AG04450 (cell line): Measurements from ENCODE around the gene PDXP. TPM values are rescaled to one million over a fixed set of nuclear protein-coding genes. Genes with fewer than 3 reads are reported as not detected.

Experiments used
- CTCF ChIA-PET: fragments of 300-600, 350-600 bp; formaldehyde crosslinking; extraction: SDS; loops from one replicate; lab custom pipeline; 2022; ENCODE audit warnings: antibody characterized with exemption, inconsistent platforms; lab: Charles Lee
- POLR2A ChIA-PET: fragments of 350-600 bp; formaldehyde crosslinking; extraction: SDS; loops from one replicate; lab custom pipeline; 2021; ENCODE audit warnings: antibody characterized with exemption, inconsistent platforms; lab: Yijun Ruan, JAX
- DNase-seq: peaks from one replicate; pipeline ENCODE4 v3.0.0-alpha.2; 2011; ENCODE audit warnings: low read depth, low spot score
- H3K27ac ChIP-seq: one replicate; pipeline ENCODE4 v1.5.1; 2012; ENCODE audit warnings: low read depth, low read length, control low read depth
- H3K27me3 ChIP-seq: one replicate; pipeline ENCODE4 v1.6.0; 2012; ENCODE audit warnings: low read length; ENCODE audit not compliant: control insufficient read depth, insufficient read depth
- H3K4me3 ChIP-seq: 2 replicates; pipeline ENCODE4 v1.5.1; 2011; ENCODE audit warnings: mild to moderate bottlenecking, low read depth, low read length, control low read depth
- H3K9me3 ChIP-seq: 2 replicates; pipeline ENCODE4 v1.5.1; 2012; ENCODE audit warnings: low read length; ENCODE audit not compliant: control insufficient read depth, insufficient read depth
- polyA plus RNA-seq: library from polyadenylated mRNA; depleted of rRNA; stranded (reverse); fragments of >200 nt; gene quantifications from 2 replicates; pipeline ENCODE4 v1.2.3, GENCODE V29; 2011
- TF ChIP-seq, protein P1 (sequence below): IDR thresholded peaks from 2 replicates; pipeline ENCODE4 v1.5.1; 2011; ENCODE audit warnings: low read depth, low read length, control low read depth, inconsistent platforms

PDXP gene
- polyA plus RNA-seq, 1 experiment = 11.7 TPM

GRCh38 chr22:37618674-37619073 is 39.8 kb upstream of the PDXP start:
- ChIA-PET POLR2A (interaction anchor here (0.6 to 0.7 kb wide), 3 partner anchors 8 to 244 kb away, joined by 3 to 5 read pairs (median 3); no protein-coding TSS in a partner anchor), CTCF (interaction anchor here (3.2 kb wide), 1 partner anchor 11 kb away, joined by 20 read pairs; the partner anchor contains the start of gene GGA1)
- H3K4me3 ChIP-seq = no peak overlapping the region
- no peaks in the 10 kb centered on the region; the same call in 1 of the 2 replicates for H3K9me3 ChIP-seq
- no peak overlapping the region for H3K27ac ChIP-seq
- no peaks in the 10 kb centered on the region for H3K27me3 ChIP-seq
- no peak for DNase-seq
- TF ChIP-seq, protein P1, sequence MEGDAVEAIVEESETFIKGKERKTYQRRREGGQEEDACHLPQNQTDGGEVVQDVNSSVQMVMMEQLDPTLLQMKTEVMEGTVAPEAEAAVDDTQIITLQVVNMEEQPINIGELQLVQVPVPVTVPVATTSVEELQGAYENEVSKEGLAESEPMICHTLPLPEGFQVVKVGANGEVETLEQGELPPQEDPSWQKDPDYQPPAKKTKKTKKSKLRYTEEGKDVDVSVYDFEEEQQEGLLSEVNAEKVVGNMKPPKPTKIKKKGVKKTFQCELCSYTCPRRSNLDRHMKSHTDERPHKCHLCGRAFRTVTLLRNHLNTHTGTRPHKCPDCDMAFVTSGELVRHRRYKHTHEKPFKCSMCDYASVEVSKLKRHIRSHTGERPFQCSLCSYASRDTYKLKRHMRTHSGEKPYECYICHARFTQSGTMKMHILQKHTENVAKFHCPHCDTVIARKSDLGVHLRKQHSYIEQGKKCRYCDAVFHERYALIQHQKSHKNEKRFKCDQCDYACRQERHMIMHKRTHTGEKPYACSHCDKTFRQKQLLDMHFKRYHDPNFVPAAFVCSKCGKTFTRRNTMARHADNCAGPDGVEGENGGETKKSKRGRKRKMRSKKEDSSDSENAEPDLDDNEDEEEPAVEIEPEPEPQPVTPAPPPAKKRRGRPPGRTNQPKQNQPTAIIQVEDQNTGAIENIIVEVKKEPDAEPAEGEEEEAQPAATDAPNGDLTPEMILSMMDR = no peak

DNA sequence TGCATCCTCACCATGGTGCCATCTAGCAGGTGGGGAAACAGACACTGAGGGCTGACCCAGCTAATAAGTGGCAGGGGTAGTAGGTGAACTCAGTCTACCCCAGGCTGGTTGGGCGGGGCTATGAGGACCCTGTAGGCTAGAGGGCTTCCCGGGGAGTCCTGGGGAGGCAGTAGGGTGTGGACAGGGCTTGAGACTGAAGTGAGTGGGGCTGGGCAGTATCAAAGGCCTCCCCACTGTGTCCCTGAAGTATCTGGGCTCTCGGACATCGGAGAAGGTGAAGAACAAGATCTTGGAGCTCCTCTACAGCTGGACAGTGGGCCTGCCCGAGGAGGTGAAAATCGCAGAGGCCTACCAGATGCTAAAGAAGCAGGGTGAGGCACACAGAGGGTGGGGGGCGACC is 38.5 kb upstream of the PDXP start:
- TF ChIP-seq, protein P1 = no peak
- ChIA-PET CTCF (interaction anchor here (0.7 to 1.0 kb wide), 4 partner anchors 13 to 173 kb away, joined by 3 to 4 read pairs (median 4); no protein-coding TSS in a partner anchor), POLR2A (interaction anchor here (0.6 to 0.9 kb wide), 2 partner anchors 14 to 29 kb away, joined by 3 to 4 read pairs; no protein-coding TSS in a partner anchor)
- Histone ChIP-seq H3K27ac (no peak overlapping the region), H3K4me3 (no peak overlapping the region), H3K9me3 (no peaks in the 10 kb centered on the region; the same call in 1 of the 2 replicates), H3K27me3 (no peaks in the 10 kb centered on the region)
- DNase-seq = no peak

DNA sequence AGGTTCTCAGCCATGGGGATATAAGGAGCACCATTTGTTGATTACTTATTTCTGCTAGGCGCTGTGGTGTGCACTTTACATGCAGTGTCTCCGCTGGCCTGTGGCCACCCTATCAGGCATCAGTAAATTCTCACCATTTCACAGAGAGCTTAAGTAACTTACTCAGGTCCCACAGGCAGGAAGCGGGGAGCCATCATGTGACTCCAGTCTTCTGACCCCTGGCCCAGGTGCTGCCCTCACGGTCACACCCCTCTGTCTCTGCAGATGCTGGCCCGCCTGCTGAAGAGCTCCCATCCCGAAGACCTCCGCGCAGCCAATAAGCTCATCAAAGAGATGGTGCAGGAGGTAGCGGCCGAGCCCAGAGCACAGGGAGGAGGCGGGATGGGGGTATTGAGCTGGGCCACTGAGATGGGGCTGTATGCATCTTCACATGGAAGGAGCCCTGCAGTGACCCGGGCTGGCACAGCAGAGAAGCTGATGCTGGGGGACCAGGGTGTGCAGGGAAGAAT is 37.1 kb upstream of the PDXP start:
- Histone ChIP-seq H3K4me3 (no peak overlapping the region), H3K27ac (no peak overlapping the region), H3K27me3 (no peaks in the 10 kb centered on the region), H3K9me3 (no peaks in the 10 kb centered on the region; the same call in 1 of the 2 replicates)
- ChIA-PET POLR2A (interaction anchor here (0.7 kb wide), 1 partner anchor 10 kb away, joined by 3 read pairs; no protein-coding TSS in a partner anchor), CTCF (interaction anchor here (0.8 kb wide), 2 partner anchors 15 to 22 kb away, joined by 3 read pairs; no protein-coding TSS in a partner anchor)
- no peak for DNase-seq
- TF ChIP-seq, protein P1 = no peak

GRCh38 chr22:37623075-37624016 is 35.2 kb upstream of the PDXP start:
- Histone ChIP-seq H3K9me3 (no peaks in the 10 kb centered on the region; the same call in 1 of the 2 replicates), H3K4me3 (no peak overlapping the region), H3K27ac (no peak overlapping the region), H3K27me3 (no peaks in the 10 kb centered on the region)
- DNase-seq = no peak
- POLR2A ChIA-PET = interaction anchor here (0.6 to 1.0 kb wide), 2 partner anchors 10 to 16 kb away, joined by 3 read pairs; no protein-coding TSS in a partner anchor
- CTCF ChIA-PET = interaction anchor here (0.6 to 1.2 kb wide), 13 partner anchors 9 to 169 kb away, joined by 3 to 7 read pairs (median 3); partner anchors contain the start of gene SH3BP1
- TF ChIP-seq, protein P1 = peak; percentile 77
